CD4-positive, alpha-beta T cell (primary cell): Measurements from ENCODE around the gene BIN1. TPM values are rescaled to one million over a fixed set of nuclear protein-coding genes. Genes with fewer than 3 reads are reported as not detected.

Source experiments
- ATAC-seq: fragments of 200-7000 bp; cut with Tn5 transposase; one replicate; pipeline ENCODE4 v1.10.0; 2022; ENCODE audit warnings: mild to moderate bottlenecking; ENCODE audit not compliant: poor library complexity
- CTCF ChIA-PET: fragments of 350-600 bp; sonication (Branson Sonifier 250); formaldehyde crosslinking; loops from one replicate; lab custom pipeline; 2021; ENCODE audit warnings: antibody characterized with exemption, inconsistent platforms; lab: Charles Lee
- POLR2A ChIA-PET: fragments of 350-600 bp; sonication (Branson Sonifier 250); formaldehyde crosslinking; loops from one replicate; lab custom pipeline; 2021; ENCODE audit warnings: antibody characterized with exemption, inconsistent platforms; lab: Charles Lee
- DNase-seq, 14 experiments: peaks; one replicate each; pipeline ENCODE4 v3.0.0-alpha.2; 2013 to 2020; ENCODE audit warnings: mixed read lengths in 2 of 14
- H3K27ac ChIP-seq, 2 donors: one replicate each; pipeline versions ENCODE4 v1.5.1 to v1.7.0; 2013; ENCODE audit warnings: low read length in 2 of 2, low read depth in 1 of 2, mild to moderate bottlenecking in 1 of 2
- H3K27me3 ChIP-seq, 2 experiments: 1 replicate in 1 of 2; 2 replicates in 1 of 2; pipeline versions ENCODE4 v1.6.1 to v1.7.0; 2013; ENCODE audit warnings: low read length in 2 of 2, control low read depth in 1 of 2, mild to moderate bottlenecking in 1 of 2, moderate library complexity in 1 of 2; ENCODE audit not compliant: insufficient read depth in 2 of 2, control insufficient read depth in 1 of 2
- H3K36me3 ChIP-seq: one replicate; pipeline ENCODE4 v1.6.1; 2013; ENCODE audit warnings: low read length, control low read depth; ENCODE audit not compliant: insufficient read depth
- H3K4me1 ChIP-seq: one replicate; pipeline ENCODE4 v1.6.1; 2013; ENCODE audit warnings: low read length, control low read depth; ENCODE audit not compliant: insufficient read depth
- H3K4me3 ChIP-seq: one replicate; pipeline ENCODE4 v1.5.1; 2013; ENCODE audit warnings: mild to moderate bottlenecking, low read length, moderate library complexity
- H3K9me3 ChIP-seq, 2 experiments: 1 replicate in 1 of 2; 2 replicates in 1 of 2; pipeline versions ENCODE4 v1.6.1 to v1.7.0; 2013; ENCODE audit warnings: low read length in 2 of 2, mild to moderate bottlenecking in 2 of 2, control low read depth in 1 of 2, moderate library complexity in 1 of 2; ENCODE audit not compliant: control insufficient read depth in 1 of 2, insufficient read depth in 1 of 2
- H3K27ac Mint-ChIP-seq: one replicate; pipeline ENCODE4 v1.8.0; 2020; ENCODE audit warnings: mixed read lengths
- H3K27me3 Mint-ChIP-seq: one replicate; pipeline ENCODE4 v1.8.0; 2021; ENCODE audit warnings: mixed read lengths
- H3K36me3 Mint-ChIP-seq: one replicate; pipeline ENCODE4 v1.8.0; 2021; ENCODE audit warnings: low read depth, mixed read lengths
- H3K4me1 Mint-ChIP-seq: one replicate; pipeline ENCODE4 v1.8.0; 2021; ENCODE audit warnings: low read depth, mixed read lengths
- H3K4me3 Mint-ChIP-seq: one replicate; pipeline ENCODE4 v1.8.0; 2020; ENCODE audit warnings: mild to moderate bottlenecking, mixed read lengths
- H3K9me3 Mint-ChIP-seq: one replicate; pipeline ENCODE4 v1.8.0; 2020; ENCODE audit warnings: mixed read lengths
- CTCF ChIP-seq: fragments of 200-600 bp; IDR thresholded peaks from one replicate; pipeline ENCODE4 v1.8.0; 2022; ENCODE audit warnings: antibody characterized with exemption, mild to moderate bottlenecking
- intact Hi-C, 2 experiments: fragments of 100-400 bp; cut with DNase I in 1 of 2; cut with micrococcal nuclease in 1 of 2; formaldehyde crosslinking; loops; one replicate each; pipeline versions ENCODE4 v1.15.1 to v1.9.0; 2023 to 2025; cut with DNase I, micrococcal nuclease
- total RNA-seq, 174 experiments: library from RNA in 2 of 174; stranded (reverse) in 2 of 174; gene quantifications; one replicate each; pipeline ENCODE4 v1.2.3 and lab custom pipeline; 2021 to 2026

BIN1 gene
- total RNA-seq, 2 experiments from 2014 or later = 98.8 to 104 TPM

- Histone ChIP-seq H3K27me3 (no peaks in the 10 kb centered on the region), H3K27ac (no peak overlapping the region), H3K4me1 (peaks cover 3% of the 10 kb centered on the region), H3K4me3 (no peak overlapping the region), H3K9me3 (no peaks in the 10 kb centered on the region), H3K36me3 (no peaks in the 10 kb centered on the region)
- ChIA-PET CTCF (no interaction called here), POLR2A (no interaction called here)
- Mint-ChIP-seq H3K4me3 (no peak overlapping the region), H3K27me3 (peaks cover 6% of the 10 kb centered on the region), H3K36me3 (no peaks in the 10 kb centered on the region), H3K4me1 (no peaks in the 10 kb centered on the region), H3K9me3 (no peaks in the 10 kb centered on the region), H3K27ac (no peak overlapping the region)
- no peak for ATAC-seq
- TF ChIP-seq CTCF = no peak
- intact Hi-C loops = no loop called here
- no peak for DNase-seq
These were observed 23.0 kb upstream of the BIN1 start for GRCh38 chr2:127129937-127130336.

GRCh38 chr2:127128445-127128904, 21.5 kb upstream of the BIN1 start:
- CTCF ChIA-PET = no interaction called here
- no peak overlapping the region for H3K27ac Mint-ChIP-seq

GRCh38 chr2:127125821-127126220, 18.9 kb upstream of the BIN1 start:
- ChIA-PET CTCF (no interaction called here), POLR2A (no interaction called here)
- ATAC-seq (no peak), DNase-seq (no peak)
- Histone ChIP-seq H3K4me1 (peaks cover 3% of the 10 kb centered on the region), H3K36me3 (no peaks in the 10 kb centered on the region), H3K4me3 (no peak overlapping the region), H3K27me3 (no peaks in the 10 kb centered on the region), H3K27ac (no peak overlapping the region), H3K9me3 (no peaks in the 10 kb centered on the region)
- H3K4me3 Mint-ChIP-seq = no peak overlapping the region
- intact Hi-C loops = no loop called here
- H3K4me1 Mint-ChIP-seq = no peaks in the 10 kb centered on the region
- H3K36me3 Mint-ChIP-seq = no peaks in the 10 kb centered on the region
- no peak overlapping the region for H3K27ac Mint-ChIP-seq
- no peak for TF ChIP-seq CTCF
- peaks cover 6% of the 10 kb centered on the region for H3K27me3 Mint-ChIP-seq
- no peaks in the 10 kb centered on the region for H3K9me3 Mint-ChIP-seq

More at GRCh38 chr2:127128445-127128904, 21.5 kb upstream of the BIN1 start:
- Histone ChIP-seq H3K4me3 (no peak overlapping the region), H3K36me3 (no peaks in the 10 kb centered on the region), H3K4me1 (peaks cover 3% of the 10 kb centered on the region), H3K9me3 (no peaks in the 10 kb centered on the region), H3K27me3 (no peaks in the 10 kb centered on the region), H3K27ac (no peak overlapping the region)
- intact Hi-C loops = no loop called here
- ATAC-seq = no peak
- DNase-seq = no peak
- Mint-ChIP-seq H3K4me1 (no peaks in the 10 kb centered on the region), H3K27me3 (peaks cover 6% of the 10 kb centered on the region), H3K9me3 (no peaks in the 10 kb centered on the region), H3K4me3 (no peak overlapping the region), H3K36me3 (no peaks in the 10 kb centered on the region)
- POLR2A ChIA-PET = no interaction called here
- TF ChIP-seq CTCF = no peak
